Activated T-helper 1 cell treated with Interleukin-2 at 50 U/mL for 16 hours (primary cell): ENCODE measurements around the gene SLC43A1.

ENCODE experiments used
- DNase-seq: peaks from one replicate; pipeline ENCODE4 v3.0.0-alpha.2; 2020; ENCODE audit warnings: low read depth

SLC43A1 gene

GRCh38 chr11:57527056-57527631 is 11.6 kb upstream of the SLC43A1 start:
- peak; percentile 40 for DNase-seq

- DNase-seq = no peak
These were observed 7.9 kb upstream of the SLC43A1 start for GRCh38 chr11:57523419-57523818.

GRCh38 chr11:57521116-57521515 is 5.6 kb upstream of the SLC43A1 start:
- no peak for DNase-seq

GRCh38 chr11:57516061-57516443 is 550 bp upstream of the SLC43A1 start:
- no peak for DNase-seq

GRCh38 chr11:57514538-57515331 is 767 bp downstream of the SLC43A1 start:
- peak; percentile 28 for DNase-seq

- DNase-seq = no peak
These were observed 1.5 kb downstream of the SLC43A1 start for GRCh38 chr11:57513911-57514537.

- DNase-seq = no peak
These were observed 2.1 kb downstream of the SLC43A1 start for GRCh38 chr11:57513452-57513795.

GRCh38 chr11:57512646-57513451 is 2.7 kb downstream of the SLC43A1 start:
- no peak for DNase-seq

- DNase-seq = no peak
These were observed 3.6 kb downstream of the SLC43A1 start for GRCh38 chr11:57511741-57512430.

GRCh38 chr11:57508341-57509170 is 6.9 kb downstream of the SLC43A1 start:
- DNase-seq = no peak

- DNase-seq = no peak
These were observed 9.0 kb downstream of the SLC43A1 start for GRCh38 chr11:57506522-57506921.

- no peak for DNase-seq
These were observed 11.0 kb downstream of the SLC43A1 start for GRCh38 chr11:57504511-57504910.

- DNase-seq = no peak
These were observed 12.6 kb downstream of the SLC43A1 start for GRCh38 chr11:57502870-57503269.

- no peak for DNase-seq
These were observed 13.1 kb downstream of the SLC43A1 start for GRCh38 chr11:57502376-57502775.

- DNase-seq = no peak
These were observed 13.5 kb downstream of the SLC43A1 start for GRCh38 chr11:57501953-57502352.

GRCh38 chr11:57500926-57501325 is 14.6 kb downstream of the SLC43A1 start:
- DNase-seq = no peak

GRCh38 chr11:57500515-57500914 is 15.0 kb downstream of the SLC43A1 start:
- no peak for DNase-seq

- DNase-seq = no peak
These were observed 15.5 kb downstream of the SLC43A1 start for GRCh38 chr11:57499983-57500461.

- DNase-seq = no peak
These were observed 16.0 kb downstream of the SLC43A1 start for GRCh38 chr11:57499413-57499982.

- DNase-seq = no peak
These were observed 17.0 kb downstream of the SLC43A1 start for GRCh38 chr11:57498540-57498939.
